ENCODE results near the gene IGF2. TPM values are rescaled to one million over a fixed set of nuclear protein-coding genes. Genes with fewer than 3 reads are reported as not detected.

The IGF2 gene
- total and polyA plus RNA-seq, 8 donors, result 3.8 to 164 (median 10.8) TPM

DNA sequence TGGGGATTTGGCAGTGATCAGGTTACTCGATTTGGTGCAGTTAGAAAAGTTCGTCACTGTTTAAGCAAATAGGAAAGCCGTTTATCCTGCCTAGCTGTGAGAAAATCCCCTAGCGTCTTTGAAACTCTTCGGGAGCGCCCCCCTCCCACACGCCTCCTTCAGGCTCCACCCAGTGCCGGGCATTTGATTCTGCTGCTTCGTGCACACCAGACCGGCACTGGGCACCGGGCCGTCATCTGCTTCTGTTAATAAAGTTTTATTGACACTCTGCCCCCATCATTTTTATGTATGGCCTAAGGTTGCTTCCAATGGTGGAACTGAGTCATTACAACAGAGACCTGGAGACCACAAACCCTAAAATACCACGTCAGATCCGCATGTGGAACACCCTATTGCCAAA, 50.9 kb downstream of the IGF2 start:
- peaks cover 7 to 15% (median 12%) of the 10 kb centered on the region in 4 donors for H3K4me1 ChIP-seq
- peaks cover 0 to 24% (median 0%) of the 10 kb centered on the region in 3 donors for H3K27me3 ChIP-seq
- peak in 1 of 2 donors; percentile 22 for DNase-seq
- WGBS, 5 donors, result 75 to 84% (median 79%) methylated on average over 14 of the region's 14 CpGs
- no peak overlapping the region for H3K27ac ChIP-seq
- no peaks in the 10 kb centered on the region for H3K36me3 ChIP-seq
- intact Hi-C loops (cut with DNase I; ENCODE audit: low total_unique reads), result no loop called here
- H3K9me3 ChIP-seq, result peaks cover 0 to 16% (median 11%) of the 10 kb centered on the region in 4 donors
- no peak overlapping the region for H3K4me3 ChIP-seq
- no peak for TF ChIP-seq EP300 (IDR thresholded peaks at IDR 0.05)
- TF ChIP-seq, protein P1, sequence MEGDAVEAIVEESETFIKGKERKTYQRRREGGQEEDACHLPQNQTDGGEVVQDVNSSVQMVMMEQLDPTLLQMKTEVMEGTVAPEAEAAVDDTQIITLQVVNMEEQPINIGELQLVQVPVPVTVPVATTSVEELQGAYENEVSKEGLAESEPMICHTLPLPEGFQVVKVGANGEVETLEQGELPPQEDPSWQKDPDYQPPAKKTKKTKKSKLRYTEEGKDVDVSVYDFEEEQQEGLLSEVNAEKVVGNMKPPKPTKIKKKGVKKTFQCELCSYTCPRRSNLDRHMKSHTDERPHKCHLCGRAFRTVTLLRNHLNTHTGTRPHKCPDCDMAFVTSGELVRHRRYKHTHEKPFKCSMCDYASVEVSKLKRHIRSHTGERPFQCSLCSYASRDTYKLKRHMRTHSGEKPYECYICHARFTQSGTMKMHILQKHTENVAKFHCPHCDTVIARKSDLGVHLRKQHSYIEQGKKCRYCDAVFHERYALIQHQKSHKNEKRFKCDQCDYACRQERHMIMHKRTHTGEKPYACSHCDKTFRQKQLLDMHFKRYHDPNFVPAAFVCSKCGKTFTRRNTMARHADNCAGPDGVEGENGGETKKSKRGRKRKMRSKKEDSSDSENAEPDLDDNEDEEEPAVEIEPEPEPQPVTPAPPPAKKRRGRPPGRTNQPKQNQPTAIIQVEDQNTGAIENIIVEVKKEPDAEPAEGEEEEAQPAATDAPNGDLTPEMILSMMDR (IDR thresholded peaks at IDR 0.05), result no peak
- no peak for TF ChIP-seq POLR2AphosphoS5 (IDR thresholded peaks at IDR 0.05)

DNA sequence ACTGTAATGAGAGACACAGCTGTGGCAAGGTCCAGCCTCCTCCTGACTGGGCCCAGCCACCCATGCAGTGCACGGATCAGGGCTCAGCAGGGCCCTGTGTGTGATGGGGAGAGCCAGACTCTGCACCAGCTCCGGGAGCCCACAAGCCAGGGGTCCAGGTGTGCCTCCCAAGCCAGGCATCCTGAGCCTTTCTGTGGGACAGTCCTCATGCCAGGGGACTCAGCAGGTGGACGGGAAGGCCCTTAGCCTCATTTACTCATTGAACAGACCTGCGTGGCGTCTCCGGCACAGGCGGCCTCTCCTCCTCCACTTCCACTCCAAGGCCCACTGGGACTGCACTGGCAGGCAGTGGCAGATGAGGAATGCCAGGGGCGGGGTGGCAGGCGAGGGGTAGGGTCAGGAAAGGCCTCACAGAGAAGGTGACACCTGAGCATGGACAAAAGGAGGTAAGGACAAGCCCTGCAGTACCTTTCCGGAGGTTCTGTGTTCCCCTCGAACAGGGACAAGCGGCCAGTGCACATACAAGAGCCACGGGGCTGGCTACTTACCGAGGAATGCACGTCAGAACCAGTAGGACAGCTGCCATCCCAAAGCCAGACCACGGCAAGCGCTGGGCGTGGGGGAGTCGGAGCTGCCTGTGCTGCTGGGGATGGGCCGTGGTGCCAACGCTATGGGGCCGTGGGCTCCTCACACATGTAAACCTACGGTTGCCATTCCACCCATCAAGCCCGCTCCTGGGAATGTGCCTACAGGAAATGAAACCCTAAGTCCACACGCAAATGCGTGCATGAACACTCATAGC, 52.7 kb downstream of the IGF2 start:
- peak in 1 of 2 donors; percentile 11 for DNase-seq
- intact Hi-C loops (cut with DNase I; ENCODE audit: low total_unique reads), result no loop called here

DNA sequence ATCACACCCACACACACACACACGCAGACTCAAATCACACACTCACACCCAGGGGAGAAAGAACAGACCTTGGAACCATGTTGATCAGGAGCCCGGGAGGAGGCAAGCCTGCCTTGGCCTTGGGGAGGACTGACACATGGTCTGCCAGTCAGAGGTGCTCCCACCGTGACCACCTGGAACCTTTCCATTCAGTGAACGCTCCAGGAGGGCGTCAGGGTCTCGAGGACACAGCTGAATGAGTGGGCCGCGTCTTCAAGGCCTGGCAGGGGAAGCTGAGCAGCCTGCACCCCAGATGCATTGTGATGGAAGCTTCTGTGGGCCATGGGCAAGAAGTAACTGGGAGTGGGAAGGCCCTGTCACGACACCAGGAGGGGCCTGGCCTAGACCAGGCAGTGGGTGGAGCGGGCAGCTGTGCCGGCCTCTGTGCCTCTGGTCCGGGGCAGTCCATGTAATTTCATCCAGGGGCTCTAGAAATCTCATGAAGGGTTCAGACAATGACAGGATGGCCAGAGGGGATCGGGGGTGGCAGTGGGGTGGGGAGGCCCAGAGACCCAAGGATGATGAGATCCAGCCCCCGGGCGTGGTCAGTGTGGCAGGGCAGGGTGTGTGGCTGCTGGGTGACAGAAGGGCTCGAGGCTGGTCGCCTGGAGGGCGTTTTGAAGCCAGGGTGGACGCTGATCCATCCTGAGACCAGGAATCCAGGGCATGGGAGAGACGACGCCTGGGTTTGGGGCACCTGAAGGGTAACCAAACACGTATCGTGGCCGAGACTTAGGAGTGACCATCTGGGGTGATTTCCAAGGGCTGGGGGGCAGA, 53.7 kb downstream of the IGF2 start:
- TF ChIP-seq POLR2A (IDR thresholded peaks at IDR 0.05), result no peak
- no peak for TF ChIP-seq POLR2AphosphoS5 (IDR thresholded peaks at IDR 0.05)
- TF ChIP-seq EP300 (IDR thresholded peaks at IDR 0.05), result no peak
- TF ChIP-seq, protein P1 (IDR thresholded peaks at IDR 0.05), result no peak
- no peak overlapping the region for H3K4me3 ChIP-seq
- no peaks in the 10 kb centered on the region for H3K4me1 ChIP-seq
- H3K36me3 ChIP-seq, result no peaks in the 10 kb centered on the region
- H3K27me3 ChIP-seq, result peaks cover 0 to 6% (median 0%) of the 10 kb centered on the region in 3 donors
- no peak overlapping the region for H3K27ac ChIP-seq
- intact Hi-C loops (cut with DNase I; ENCODE audit: low total_unique reads), result no loop called here
- peak in 1 of 2 donors; percentile 11 for DNase-seq
- WGBS, 5 donors, result 83 to 91% (median 89%) methylated on average over 20 to 24 of the region's 24 CpGs
- H3K9me3 ChIP-seq, result peaks cover 0 to 16% (median 11%) of the 10 kb centered on the region in 4 donors

More for the DNA sequence above, 52.7 kb downstream of the IGF2 start:
- H3K4me1 ChIP-seq, result no peaks in the 10 kb centered on the region
- no peak overlapping the region for H3K27ac ChIP-seq
- 84 to 90% (median 89%) methylated on average over 23 to 26 of the region's 26 CpGs for WGBS, 5 donors
- no peaks in the 10 kb centered on the region for H3K36me3 ChIP-seq
- H3K4me3 ChIP-seq, result no peak overlapping the region
- peaks cover 0 to 10% (median 0%) of the 10 kb centered on the region in 3 donors for H3K27me3 ChIP-seq
- peaks cover 0 to 16% (median 11%) of the 10 kb centered on the region in 4 donors for H3K9me3 ChIP-seq
- TF ChIP-seq, protein P1 (IDR thresholded peaks at IDR 0.05), result no peak
- TF ChIP-seq POLR2A (IDR thresholded peaks at IDR 0.05), result no peak
- TF ChIP-seq EP300 (IDR thresholded peaks at IDR 0.05), result no peak
- TF ChIP-seq POLR2AphosphoS5 (IDR thresholded peaks at IDR 0.05), result no peak

DNA sequence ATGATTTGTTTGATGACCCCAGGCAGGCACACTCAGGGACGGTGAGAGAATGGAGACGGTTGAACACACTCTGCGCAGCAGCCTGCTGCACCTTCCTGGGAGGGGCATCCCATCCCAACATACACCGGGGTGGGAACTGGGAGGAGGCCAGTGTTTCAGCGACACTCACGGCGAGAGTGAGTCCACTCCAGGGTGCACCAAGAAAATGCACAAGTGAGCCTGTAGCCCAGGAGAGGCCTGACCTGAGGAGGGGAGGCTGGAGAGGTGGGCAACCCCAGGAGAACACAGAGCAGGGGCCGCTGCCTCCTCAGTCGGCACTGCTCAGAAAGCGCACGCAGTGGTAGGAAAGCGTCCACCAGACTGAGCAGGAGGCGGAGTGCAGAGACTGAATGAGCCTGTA, 54.5 kb downstream of the IGF2 start:
- Histone ChIP-seq H3K4me1 (no peaks in the 10 kb centered on the region), H3K36me3 (no peaks in the 10 kb centered on the region), H3K9me3 (peaks cover 0 to 16% (median 11%) of the 10 kb centered on the region in 4 donors), H3K27ac (no peak overlapping the region), H3K27me3 (peaks cover 0 to 6% (median 0%) of the 10 kb centered on the region in 3 donors), H3K4me3 (no peak overlapping the region)
- DNase-seq, result peak in 1 of 2 donors; percentile 8
- intact Hi-C loops (cut with DNase I; ENCODE audit: low total_unique reads), result no loop called here
- 89 to 94% (median 92%) methylated on average over 13 of the region's 13 CpGs for WGBS, 5 donors
- no peak for TF ChIP-seq POLR2A (IDR thresholded peaks at IDR 0.05)
- TF ChIP-seq, protein P1 (IDR thresholded peaks at IDR 0.05), result no peak
- TF ChIP-seq POLR2AphosphoS5 (IDR thresholded peaks at IDR 0.05), result no peak
